SJCRH30 (cell line): ENCODE results near the gene KIAA1671. TPM values are rescaled to one million over a fixed set of nuclear protein-coding genes. Genes with fewer than 3 reads are reported as not detected.
"Not testable (repeated sequence)": the region's sequence is repeated elsewhere in the genome, so short reads cannot be mapped to it uniquely, and the experiment has no call there.

Source experiments
- DNase-seq, 2 experiments: peaks; one replicate each; pipeline ENCODE4 v3.0.0-alpha.2; 2015 to 2020
- H3K27ac ChIP-seq: fragments of 250-450 bp; sonication (Bioruptor Pico); 2 replicates; pipeline ENCODE4 v1.5.1; 2020; ENCODE audit warnings: mild to moderate bottlenecking, moderate library complexity
- H3K27me3 ChIP-seq: fragments of 250-450 bp; sonication (Bioruptor Pico); 2 replicates; pipeline ENCODE4 v1.5.1; 2020; ENCODE audit warnings: mild to moderate bottlenecking, moderate library complexity
- H3K36me3 ChIP-seq: fragments of 250-450 bp; sonication (Bioruptor Pico); 2 replicates; pipeline ENCODE4 v1.5.1; 2020; ENCODE audit warnings: mild to moderate bottlenecking, moderate library complexity
- H3K4me1 ChIP-seq: fragments of 250-450 bp; sonication (Bioruptor Pico); 2 replicates; pipeline ENCODE4 v1.5.1; 2020; ENCODE audit warnings: mild to moderate bottlenecking, moderate library complexity
- H3K4me3 ChIP-seq: fragments of 250-450 bp; sonication (Bioruptor Pico); 2 replicates; pipeline ENCODE4 v1.5.1; 2020; ENCODE audit warnings: mild to moderate bottlenecking, moderate library complexity
- H3K9me3 ChIP-seq: fragments of 250-450 bp; sonication (Bioruptor Pico); replicated peaks from 2 replicates; pipeline ENCODE4 v1.5.1; 2020; ENCODE audit warnings: mild to moderate bottlenecking, moderate library complexity
- total RNA-seq: library from RNA; depleted of rRNA; stranded (reverse); fragments of >200 nt; shearing (Covaris generic); gene quantifications from 2 replicates; pipeline ENCODE4 v1.2.3, GENCODE V29; 2014

KIAA1671 gene
- total RNA-seq, 1 experiment from 2014 or later, result 19.7 TPM

- H3K4me3 ChIP-seq, result no peak overlapping the region
- no peaks in the 10 kb centered on the region for H3K27me3 ChIP-seq
- H3K4me1 ChIP-seq, result peaks cover 14% of the 10 kb centered on the region
- H3K36me3 ChIP-seq, result peaks cover 12% of the 10 kb centered on the region
- no peak for DNase-seq
- no peaks in the 10 kb centered on the region for H3K9me3 ChIP-seq
- H3K27ac ChIP-seq, result no peak overlapping the region
Observed at GRCh38 chr22:25169278-25170031, 216.9 kb downstream of the KIAA1671 start.

DNA sequence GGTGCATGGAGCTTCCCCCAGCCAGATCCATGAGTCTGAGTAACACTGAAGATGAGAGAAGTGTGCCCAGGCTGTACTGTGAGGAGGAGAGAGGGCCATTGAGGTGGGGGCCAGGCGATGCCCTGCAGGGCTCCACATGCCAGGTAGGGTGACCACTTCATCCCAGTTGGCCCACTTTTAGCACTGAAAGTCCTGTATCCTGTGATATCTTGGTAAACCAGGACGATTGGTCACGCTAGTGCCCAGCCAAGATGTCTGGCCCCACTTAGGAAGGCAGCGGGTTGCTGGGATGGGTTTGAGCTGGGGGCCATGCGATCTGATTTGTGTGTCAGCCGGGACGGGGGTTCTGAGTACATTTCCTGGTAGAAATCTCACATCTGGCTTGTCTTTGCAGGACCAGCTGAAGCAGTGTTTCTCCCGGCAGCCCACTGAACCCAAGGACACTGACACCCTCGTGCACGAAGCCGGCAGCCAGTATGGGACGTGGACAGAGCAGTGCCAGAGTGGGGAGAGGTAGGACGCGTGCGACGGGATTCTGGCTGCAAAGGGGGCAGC, 218.0 kb downstream of the KIAA1671 start:
- peaks cover 23% of the 10 kb centered on the region for H3K36me3 ChIP-seq
- H3K27ac ChIP-seq, result no peak overlapping the region
- no peaks in the 10 kb centered on the region for H3K9me3 ChIP-seq
- peaks cover 5% of the 10 kb centered on the region for H3K4me1 ChIP-seq
- no peak for DNase-seq
- no peak overlapping the region for H3K4me3 ChIP-seq
- H3K27me3 ChIP-seq, result no peaks in the 10 kb centered on the region

- DNase-seq, result peak; percentile 40 to 54
- Histone ChIP-seq H3K4me3 (no peak overlapping the region), H3K9me3 (no peaks in the 10 kb centered on the region), H3K27me3 (no peaks in the 10 kb centered on the region), H3K27ac (no peak overlapping the region), H3K4me1 (peaks cover 4% of the 10 kb centered on the region; the same call in 1 of the 2 replicates), H3K36me3 (peaks cover 39% of the 10 kb centered on the region)
Observed at GRCh38 chr22:25172153-25172552, 219.6 kb downstream of the KIAA1671 start.

DNA sequence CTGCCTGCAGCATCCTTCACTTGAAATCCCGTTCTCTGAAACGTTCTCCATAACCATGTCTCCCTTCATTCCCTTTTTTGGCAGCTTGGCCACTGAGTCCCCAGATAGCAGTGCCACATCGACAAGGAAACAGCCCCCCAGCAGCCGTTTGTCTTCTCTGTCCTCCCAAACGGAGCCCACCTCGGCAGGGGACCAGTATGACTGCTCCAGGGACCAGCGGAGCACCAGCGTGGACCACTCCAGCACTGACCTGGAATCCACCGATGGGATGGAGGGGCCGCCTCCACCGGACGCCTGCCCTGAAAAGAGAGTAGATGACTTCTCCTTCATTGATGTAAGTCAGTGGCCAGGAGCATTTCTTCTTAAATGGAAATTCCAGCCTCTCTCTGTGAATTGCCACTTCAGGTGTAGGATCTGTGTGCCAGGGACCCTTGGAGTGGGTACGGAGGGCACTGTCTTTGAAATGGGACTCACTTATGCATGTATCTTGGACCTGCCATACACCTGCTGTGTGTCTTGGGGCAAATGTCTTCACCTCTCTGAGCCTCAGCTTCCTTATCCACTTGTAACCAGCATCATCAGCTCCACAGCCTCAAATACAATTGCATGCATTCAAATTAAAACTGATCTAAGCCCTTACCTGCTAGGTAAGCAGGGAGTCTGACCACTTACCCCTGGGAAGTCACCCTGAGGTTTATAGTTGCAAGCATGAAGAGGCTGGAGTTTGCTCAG, 221.8 kb downstream of the KIAA1671 start:
- peaks cover 4% of the 10 kb centered on the region; the same call in 1 of the 2 replicates for H3K4me1 ChIP-seq
- no peaks in the 10 kb centered on the region for H3K27me3 ChIP-seq
- peaks cover 45% of the 10 kb centered on the region for H3K36me3 ChIP-seq
- no peaks in the 10 kb centered on the region for H3K9me3 ChIP-seq
- no peak overlapping the region for H3K4me3 ChIP-seq
- DNase-seq, result no peak
- H3K27ac ChIP-seq, result no peak overlapping the region

DNA sequence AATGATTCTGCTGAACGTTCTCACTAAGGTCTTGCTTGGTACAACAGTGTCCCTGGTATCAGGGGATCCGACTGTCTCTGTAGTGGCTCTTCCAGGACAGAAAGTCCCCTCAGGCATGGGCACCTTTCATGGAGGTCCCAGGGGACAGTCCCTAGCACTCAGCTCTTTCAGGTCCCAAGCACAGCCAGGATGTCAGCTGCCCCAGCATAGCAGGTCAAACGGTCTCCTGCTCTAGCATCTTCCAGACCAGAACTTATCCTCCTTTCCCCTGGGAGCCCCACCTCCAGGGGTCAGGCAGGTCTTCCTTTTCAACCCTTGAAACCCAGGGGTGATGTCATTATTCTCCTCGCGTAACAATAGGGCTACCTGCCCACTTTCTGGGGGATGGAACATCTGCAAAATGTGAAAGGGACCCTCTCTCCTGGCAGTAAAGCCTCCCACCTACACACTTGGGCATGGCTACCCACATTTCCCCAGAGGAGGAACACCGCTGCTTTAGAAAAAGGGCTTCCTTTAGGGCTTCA, 222.4 kb downstream of the KIAA1671 start:
- no peaks in the 10 kb centered on the region for H3K9me3 ChIP-seq
- no peak overlapping the region for H3K27ac ChIP-seq
- H3K27me3 ChIP-seq, result no peaks in the 10 kb centered on the region
- peaks cover 4% of the 10 kb centered on the region; the same call in 1 of the 2 replicates for H3K4me1 ChIP-seq
- H3K36me3 ChIP-seq, result peaks cover 52% of the 10 kb centered on the region
- DNase-seq, result no peak
- H3K4me3 ChIP-seq, result no peak overlapping the region

DNA sequence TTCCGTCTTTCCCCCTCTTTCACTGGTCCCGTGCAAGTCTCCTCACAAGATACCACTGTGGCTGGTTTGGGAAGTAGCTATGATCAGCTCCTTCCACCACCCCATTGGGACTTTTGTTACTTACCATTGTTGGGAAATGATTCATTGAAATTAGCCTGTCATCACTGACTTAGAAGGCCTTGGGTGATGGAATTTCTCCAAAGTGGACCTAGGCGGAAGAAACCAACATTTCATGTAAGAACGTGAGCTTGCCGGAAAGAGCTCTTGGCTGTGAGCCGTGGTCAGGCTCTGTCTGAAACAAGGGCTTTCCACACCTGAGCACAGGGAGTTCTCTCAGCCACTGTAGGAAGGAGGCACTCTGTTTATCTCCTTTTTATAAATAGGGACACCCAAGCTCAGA, 223.7 kb downstream of the KIAA1671 start:
- no peaks in the 10 kb centered on the region for H3K27me3 ChIP-seq
- DNase-seq, result no peak
- no peak overlapping the region for H3K27ac ChIP-seq
- H3K4me1 ChIP-seq, result no peaks in the 10 kb centered on the region
- no peaks in the 10 kb centered on the region for H3K9me3 ChIP-seq
- H3K4me3 ChIP-seq, result no peak overlapping the region
- H3K36me3 ChIP-seq, result peaks cover 59% of the 10 kb centered on the region

GRCh38 chr22:25176799-25177198, 224.3 kb downstream of the KIAA1671 start:
- Histone ChIP-seq H3K36me3 (peaks cover 62% of the 10 kb centered on the region), H3K4me3 (no peak overlapping the region), H3K27me3 (no peaks in the 10 kb centered on the region), H3K4me1 (no peaks in the 10 kb centered on the region), H3K27ac (no peak overlapping the region), H3K9me3 (no peaks in the 10 kb centered on the region)
- no peak for DNase-seq

DNA sequence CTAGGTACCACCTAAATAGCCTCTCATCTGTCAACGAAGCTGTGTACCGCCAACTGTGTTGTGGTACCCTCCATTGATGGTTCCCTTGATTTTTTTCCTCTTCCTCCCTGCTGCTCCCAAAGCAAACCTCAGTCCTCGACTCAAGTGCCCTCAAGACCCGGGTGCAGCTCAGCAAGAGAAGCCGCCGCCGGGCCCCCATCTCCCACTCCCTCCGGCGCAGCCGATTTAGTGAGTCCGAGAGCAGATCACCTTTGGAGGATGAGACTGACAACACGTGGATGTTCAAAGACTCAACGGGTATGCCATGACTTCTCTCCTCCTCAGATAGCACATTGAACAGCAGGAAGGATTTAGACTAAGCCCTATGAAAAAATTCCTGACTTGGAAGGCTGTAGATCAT, 224.7 kb downstream of the KIAA1671 start:
- peaks cover 60% of the 10 kb centered on the region for H3K36me3 ChIP-seq
- H3K27me3 ChIP-seq, result no peaks in the 10 kb centered on the region
- H3K9me3 ChIP-seq, result no peaks in the 10 kb centered on the region
- no peaks in the 10 kb centered on the region for H3K4me1 ChIP-seq
- DNase-seq, result no peak
- H3K4me3 ChIP-seq, result no peak overlapping the region
- no peak overlapping the region for H3K27ac ChIP-seq

DNA sequence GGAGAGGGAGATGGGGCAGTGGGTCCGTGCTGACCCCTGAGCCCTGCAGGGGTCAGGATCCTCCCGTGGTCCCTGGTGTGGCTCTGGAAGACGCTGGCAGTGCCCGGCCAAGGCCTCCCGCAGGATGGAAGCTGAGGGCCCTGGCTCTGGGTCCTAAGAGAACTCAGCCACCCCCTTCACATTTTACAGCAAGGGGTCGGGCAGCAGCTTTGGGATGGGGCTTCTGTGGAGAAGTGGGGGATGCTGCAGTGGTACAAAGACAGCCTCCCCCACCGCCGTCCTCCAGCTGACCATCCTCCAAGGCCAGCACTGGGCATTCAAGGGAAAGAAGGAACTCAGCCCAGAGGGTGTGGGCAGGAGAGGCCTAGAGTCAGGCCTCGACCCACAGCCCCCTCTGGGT, 225.4 kb downstream of the KIAA1671 start:
- DNase-seq, result no peak
- Histone ChIP-seq H3K4me1 (no peaks in the 10 kb centered on the region), H3K27ac (no peak overlapping the region)

DNA sequence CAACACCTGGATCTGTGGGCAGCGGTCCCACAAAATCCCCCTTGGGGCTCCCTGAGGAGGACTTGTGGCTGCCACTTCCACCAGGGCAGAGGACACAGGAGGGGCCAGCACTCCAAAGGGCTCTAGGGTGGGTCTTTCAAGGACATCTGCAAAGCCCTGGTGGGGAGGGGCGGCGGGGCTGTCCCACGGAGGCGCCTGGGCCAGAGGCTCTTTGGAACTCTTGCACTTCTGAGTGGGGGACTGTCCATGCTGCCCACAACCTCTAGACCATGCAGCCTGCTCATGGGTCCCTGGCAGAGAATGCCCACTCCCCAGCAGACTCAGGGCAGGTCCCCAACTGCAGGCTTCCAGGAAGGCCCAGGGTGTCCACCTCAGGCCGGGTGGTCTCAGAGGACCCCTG, 225.8 kb downstream of the KIAA1671 start:
- H3K4me3 ChIP-seq, DNase-seq, H3K9me3 ChIP-seq, H3K27ac ChIP-seq, H3K4me1 ChIP-seq, H3K27me3 ChIP-seq: not testable (repeated sequence)
- peaks cover 63% of the 10 kb centered on the region for H3K36me3 ChIP-seq

More for the DNA sequence above, 225.4 kb downstream of the KIAA1671 start:
- Histone ChIP-seq H3K9me3 (no peaks in the 10 kb centered on the region), H3K27me3 (no peaks in the 10 kb centered on the region), H3K4me3 (no peak overlapping the region), H3K36me3 (peaks cover 62% of the 10 kb centered on the region)

DNA sequence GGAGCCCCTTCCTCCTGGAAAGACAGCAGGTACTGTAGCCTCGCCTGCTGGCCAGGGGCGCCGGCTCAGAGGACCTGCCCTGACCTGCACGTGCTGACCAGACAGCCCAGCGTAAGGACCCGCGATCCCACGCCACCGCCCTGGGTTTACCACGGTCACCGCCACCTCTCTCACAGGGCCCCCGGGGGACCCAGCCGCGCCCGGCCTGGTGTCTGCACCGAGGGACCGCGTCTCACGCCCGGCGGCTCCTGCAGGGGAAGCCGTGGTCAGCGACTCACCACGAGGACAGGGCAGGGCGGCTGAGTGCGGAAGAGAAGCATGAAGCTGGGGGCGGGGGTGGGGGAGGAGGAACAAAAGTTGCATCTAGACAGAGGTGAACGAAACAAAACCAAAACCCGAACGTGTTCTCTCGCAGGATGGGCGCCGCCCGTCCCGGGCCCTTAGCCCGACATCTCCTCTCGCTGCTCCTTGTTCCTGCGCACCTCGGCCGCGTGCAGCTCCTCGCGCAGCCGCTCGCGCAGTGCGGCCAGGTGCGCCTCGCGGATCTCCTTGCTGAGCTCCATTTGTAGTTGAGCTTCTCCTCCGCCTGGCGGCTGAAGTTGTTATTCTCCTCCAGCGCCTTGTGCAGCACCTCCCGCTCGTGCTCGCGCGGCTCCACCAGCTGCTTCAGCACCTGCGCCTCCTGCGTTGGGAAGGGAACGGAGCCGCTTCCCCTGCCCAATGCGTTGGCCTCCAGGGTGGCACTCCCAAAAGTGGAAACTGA, 226.5 kb downstream of the KIAA1671 start:
- not testable (repeated sequence) for DNase-seq

DNA sequence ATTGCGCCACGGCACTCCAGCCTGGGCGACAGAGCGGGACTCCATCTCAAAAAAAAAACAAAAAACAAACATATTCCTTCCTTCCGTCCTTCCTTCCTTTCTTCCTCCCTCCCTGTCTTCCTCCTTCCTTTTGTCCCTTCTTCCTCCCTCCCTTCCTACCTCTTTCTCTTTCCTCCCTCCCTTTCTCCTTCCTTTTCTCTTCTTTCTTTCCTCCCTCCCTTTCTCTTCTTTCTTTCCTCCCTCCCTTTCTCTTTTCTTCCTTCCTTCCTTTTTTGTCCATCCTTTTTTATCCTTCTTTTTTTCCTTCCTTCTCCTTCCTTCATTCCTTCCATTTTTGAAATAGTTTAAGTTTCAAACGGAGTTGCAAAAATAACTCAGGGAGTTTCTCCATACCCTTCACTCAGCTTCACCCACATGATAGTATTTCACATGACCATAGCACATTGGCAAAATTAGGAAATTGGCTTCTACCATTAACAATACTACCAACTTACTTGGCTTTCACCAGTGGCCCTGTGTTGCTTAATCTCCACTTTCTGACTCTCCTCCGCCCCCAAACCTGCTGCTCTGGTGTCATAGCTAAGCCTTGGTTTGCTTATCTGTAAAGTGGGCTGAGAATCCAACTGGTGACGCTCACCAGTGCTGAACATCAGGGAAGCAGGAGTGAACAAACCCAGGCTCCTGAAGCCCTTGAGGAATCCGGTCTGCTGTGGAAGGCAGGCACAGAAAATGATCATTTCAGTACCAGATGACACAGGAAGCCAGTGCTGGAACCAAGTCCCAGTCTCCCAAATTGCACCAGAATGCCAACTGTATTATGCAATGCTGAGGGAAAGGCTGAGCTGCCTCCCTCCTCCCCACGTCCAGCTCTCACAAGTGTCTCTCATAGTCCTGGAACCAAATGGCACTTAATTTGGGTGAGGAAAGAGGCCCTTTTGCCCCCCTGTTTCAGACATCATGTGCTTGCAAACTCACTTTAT, 229.9 kb downstream of the KIAA1671 start:
- Histone ChIP-seq H3K9me3 (no peaks in the 10 kb centered on the region), H3K4me1 (no peaks in the 10 kb centered on the region), H3K27me3 (no peaks in the 10 kb centered on the region), H3K36me3 (peaks cover 54% of the 10 kb centered on the region), H3K4me3 (no peak overlapping the region), H3K27ac (no peak overlapping the region)
- no peak for DNase-seq

More for the DNA sequence above, 226.5 kb downstream of the KIAA1671 start:
- H3K4me3 ChIP-seq, H3K9me3 ChIP-seq, H3K27ac ChIP-seq, H3K4me1 ChIP-seq, H3K27me3 ChIP-seq: not testable (repeated sequence)
- H3K36me3 ChIP-seq, result peaks cover 61% of the 10 kb centered on the region

GRCh38 chr22:25183949-25184619, 231.6 kb downstream of the KIAA1671 start:
- Histone ChIP-seq H3K9me3 (no peaks in the 10 kb centered on the region), H3K27ac (no peak overlapping the region), H3K4me3 (no peak overlapping the region), H3K27me3 (no peaks in the 10 kb centered on the region), H3K4me1 (no peaks in the 10 kb centered on the region), H3K36me3 (peaks cover 60% of the 10 kb centered on the region)
- DNase-seq, result no peak
